ENCODE measurements around the gene VPS26B.

DNA sequence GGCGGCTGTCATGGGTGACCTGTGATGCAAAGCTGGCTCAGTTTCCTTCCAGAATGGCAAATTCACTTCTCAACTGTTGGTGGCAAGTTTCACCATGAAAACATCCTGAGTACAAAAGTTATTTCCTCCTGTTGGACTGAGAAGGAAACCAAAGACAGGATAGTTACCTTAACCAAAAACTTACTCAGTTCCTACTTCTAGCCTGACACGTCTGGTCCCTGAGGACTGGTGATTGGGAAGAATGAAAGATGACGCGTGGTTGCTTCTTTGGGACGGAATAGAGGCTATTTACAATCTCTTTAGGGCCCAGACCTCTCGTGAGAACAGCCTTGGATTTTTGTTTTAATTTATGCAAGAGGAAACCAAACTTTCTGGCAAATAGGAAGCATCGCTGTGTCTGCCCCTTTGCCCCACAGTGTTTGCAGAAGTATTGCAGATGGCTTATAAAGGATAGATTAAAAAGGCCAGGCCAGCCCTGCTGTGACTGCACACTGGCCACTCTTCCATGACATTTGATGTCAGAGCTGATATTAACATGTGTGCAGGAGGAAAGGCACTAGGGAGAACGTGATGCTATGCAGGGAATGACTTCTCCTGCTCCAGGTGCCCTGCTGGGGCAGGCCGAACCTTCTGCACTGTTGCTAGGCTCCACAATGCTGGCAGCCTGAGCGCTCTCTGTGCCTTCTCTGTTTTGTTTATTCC, 7.6 kb downstream of the VPS26B start:
- TF ChIP-seq, protein P1, sequence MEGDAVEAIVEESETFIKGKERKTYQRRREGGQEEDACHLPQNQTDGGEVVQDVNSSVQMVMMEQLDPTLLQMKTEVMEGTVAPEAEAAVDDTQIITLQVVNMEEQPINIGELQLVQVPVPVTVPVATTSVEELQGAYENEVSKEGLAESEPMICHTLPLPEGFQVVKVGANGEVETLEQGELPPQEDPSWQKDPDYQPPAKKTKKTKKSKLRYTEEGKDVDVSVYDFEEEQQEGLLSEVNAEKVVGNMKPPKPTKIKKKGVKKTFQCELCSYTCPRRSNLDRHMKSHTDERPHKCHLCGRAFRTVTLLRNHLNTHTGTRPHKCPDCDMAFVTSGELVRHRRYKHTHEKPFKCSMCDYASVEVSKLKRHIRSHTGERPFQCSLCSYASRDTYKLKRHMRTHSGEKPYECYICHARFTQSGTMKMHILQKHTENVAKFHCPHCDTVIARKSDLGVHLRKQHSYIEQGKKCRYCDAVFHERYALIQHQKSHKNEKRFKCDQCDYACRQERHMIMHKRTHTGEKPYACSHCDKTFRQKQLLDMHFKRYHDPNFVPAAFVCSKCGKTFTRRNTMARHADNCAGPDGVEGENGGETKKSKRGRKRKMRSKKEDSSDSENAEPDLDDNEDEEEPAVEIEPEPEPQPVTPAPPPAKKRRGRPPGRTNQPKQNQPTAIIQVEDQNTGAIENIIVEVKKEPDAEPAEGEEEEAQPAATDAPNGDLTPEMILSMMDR (IDR thresholded peaks at IDR 0.05), result no peak
- no peak for TF ChIP-seq POLR2A (IDR thresholded peaks at IDR 0.05)

Measured in Peyer's patch (tissue), 4 donors.